GM12892 (cell line): Measurements from ENCODE around the gene PHTF1.

Experiments
- POLR2A ChIP-seq: IDR thresholded peaks from 2 replicates; pipeline ENCODE4 v1.6.1; 2011; ENCODE audit warnings: low read depth, low read length, control low read depth
- POLR2AphosphoS5 ChIP-seq: IDR thresholded peaks from 2 replicates; pipeline ENCODE4 v1.6.1; 2011; ENCODE audit warnings: low read depth, low read length, control low read depth

DNA sequence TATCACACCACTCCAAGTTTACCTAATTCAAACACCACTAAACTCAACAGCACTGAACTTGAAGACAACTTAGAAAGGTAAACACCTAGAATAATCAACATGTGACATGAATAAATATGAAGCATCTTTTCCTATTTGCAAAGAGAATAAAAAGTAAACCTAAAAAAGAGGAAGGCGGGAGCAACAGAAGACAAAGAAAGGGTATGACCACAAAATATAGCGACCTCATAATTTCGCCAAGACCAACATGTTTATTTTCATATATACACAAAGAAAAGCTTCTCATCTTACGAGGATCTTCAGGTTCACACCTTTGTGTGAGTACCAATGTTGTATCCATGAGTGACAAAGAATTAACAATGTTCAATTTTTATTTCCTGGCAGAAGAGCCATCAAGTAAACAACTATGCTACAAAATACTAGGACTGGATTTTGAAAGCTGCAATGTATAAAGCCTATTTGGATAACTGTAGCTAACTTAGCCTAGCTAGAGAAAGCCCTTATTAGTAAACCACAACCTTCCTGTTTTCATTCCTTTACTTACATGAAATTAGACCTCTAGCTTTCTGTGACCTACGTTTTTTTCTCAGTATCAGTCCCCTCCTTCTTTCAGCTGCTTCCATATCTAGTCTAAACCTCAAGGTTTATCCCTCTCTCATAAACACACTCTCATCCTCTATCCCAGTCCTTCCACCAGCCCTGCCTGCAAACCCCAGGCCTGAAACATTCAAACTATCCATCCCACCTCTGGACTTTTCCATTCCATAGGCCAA lies 21.3 kb upstream of the PHTF1 start:
- TF ChIP-seq POLR2AphosphoS5 (no peak), POLR2A (no peak)
